NCI-H748 (cell line): ENCODE measurements around the gene AIG1.
"Not testable (repeated sequence)": the region's sequence is repeated elsewhere in the genome, so short reads cannot be mapped to it uniquely, and the experiment has no call there.

Source experiments
- DNase-seq: peaks from one replicate; lab custom pipeline; 2025; ENCODE audit not compliant: unreplicated experiment; lab: John Stamatoyannopoulos, UW

AIG1 gene

DNA sequence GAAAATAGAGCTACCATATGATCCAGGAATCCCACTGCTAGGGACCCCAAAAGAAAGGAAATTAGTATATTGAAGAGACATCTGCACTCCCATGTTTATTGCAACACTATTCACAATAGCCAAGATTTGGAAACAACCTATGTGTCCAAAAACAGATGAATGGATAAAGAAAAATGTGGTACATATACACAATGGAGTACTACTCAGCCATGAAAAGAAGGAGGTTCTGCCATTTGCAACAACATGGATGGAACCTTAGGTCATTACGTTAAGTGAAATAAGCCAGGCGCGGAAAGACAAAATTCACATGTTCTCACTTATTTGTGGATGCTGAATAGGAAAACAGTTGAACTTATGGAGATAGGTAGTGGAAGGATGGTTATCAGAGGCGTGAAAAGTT lies 252.5 kb downstream of the AIG1 start:
- no peak for DNase-seq

DNA sequence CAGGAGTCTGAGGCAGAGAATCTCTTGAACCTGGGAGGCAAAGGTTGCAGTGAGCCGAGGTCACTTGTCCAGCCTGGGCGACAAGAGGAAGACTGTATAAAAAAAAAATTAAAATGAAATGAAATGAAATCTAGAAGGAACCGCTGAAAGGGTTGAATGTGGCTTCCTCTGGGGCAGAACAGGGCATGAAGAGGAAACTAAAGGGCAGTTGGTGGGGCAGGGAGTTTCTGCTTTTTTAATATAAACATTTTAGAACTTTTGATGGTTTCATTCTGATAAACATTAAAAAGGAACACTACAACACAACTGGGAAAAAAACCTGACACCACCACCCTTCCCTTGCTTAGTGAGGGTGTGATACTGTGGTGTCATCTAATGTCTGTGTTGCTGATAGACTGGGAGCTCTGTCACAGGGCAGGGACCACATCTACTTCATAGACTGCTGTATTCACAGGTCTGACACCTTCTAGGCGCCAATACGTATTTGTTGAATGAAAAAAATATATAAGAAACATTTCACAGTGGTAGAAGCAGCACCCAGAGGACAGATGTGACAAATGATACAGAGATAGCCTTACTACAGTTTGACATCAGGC lies 260.9 kb downstream of the AIG1 start:
- DNase-seq = no peak

DNA sequence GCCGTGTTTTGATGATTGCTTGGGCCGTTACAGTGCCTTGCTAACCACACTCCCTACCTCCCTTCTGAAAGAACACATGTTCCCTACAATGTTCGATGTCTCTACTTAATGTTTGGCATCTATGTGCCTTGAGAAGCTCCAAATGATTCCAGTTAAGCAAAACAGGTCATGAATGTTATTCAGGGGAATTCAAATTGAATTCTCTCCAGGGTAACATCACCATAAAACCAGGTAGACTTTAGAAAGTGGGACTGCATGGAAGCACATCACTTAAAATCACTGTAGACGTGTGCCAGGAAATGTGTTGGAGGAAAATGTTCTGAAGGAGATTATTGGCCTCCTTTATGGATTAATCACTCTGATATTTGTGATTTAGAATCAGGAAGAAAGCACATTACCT lies 261.7 kb downstream of the AIG1 start:
- no peak for DNase-seq

DNA sequence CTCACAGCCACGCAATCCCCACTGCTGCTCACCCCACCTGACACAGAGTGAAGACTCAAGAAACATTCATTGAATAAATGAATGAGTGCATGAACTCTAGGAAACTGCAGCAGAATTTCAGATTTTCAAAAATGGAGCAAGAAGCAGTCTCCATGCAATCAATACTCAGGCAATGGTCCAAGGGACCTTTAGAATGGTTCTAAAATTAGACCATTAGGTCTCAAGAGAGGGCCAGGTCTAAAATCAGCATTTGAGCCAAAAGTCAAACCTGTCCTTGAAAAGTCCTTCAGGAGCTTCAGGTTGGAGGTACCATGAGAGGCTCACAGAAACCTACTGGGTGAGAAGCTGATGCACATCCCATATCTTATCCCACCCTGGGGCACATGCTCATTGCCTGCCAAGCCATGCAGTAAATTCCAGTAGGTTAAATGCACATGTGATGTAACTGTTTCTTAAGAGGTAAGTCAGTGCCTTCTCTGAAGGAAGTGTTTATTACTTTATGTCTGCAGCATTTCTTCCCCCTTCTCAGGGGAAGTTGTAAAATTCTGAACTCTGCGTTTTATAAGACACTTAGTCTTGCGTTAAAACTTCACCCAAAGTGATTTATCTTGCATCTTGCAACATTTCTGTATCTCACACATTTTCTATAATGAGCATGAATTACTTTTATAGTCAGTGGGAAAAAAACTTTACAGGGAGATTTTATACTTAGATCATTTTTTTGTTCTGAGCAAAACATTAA lies 263.2 kb downstream of the AIG1 start:
- no peak for DNase-seq

DNA sequence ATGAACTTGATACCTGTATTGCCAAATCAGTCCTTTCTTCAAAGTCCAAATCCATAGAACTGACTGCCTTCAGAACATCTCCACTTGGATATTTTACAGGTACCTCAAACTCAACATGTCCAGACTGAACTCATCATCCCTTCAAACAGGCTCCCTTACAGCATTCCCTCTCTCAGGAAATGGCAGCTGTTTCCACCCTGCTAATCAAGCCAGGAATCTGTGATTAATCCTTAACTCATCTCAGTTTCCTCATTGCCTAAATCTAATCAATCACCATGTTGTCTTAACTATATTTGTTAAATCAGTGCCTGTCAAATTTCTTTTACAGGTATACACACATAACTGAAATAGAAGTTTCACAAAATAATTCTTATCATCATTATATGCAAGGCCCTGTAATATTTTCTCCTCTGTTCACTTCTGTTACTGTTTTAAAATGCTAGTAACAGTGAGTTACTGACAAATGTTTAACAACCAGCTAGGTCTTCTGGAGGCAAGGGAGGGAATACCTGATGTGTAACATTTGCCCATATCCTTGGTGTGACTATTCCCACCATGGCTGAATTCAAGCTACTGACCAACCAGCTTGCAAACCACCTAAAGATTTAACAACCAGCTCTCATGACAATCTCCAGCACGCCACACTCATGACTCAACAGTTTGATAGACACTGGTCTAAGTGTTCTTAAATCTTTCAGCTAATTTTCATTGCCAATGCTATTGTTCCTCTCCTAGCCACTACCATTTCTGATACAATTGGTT lies 264.9 kb downstream of the AIG1 start:
- DNase-seq = no peak

DNA sequence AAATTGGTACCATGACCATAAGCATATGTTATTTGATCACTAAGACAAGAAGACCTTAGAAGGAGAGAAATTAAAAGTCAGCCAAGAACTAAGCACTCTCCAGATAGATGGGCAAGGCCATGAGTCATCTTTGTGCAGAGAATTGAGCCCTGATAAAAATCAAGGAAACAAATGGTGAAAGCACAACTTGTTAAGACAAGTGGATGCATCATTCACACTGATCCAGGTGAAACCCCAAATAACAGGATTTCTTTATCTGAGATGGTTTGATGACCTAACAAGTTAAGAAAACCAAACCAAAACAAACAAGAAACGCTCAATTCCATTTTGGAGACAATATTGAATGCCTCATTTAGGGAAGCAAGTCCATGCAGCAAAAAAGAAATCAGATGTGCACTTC lies 268.2 kb downstream of the AIG1 start:
- DNase-seq = no peak

DNA sequence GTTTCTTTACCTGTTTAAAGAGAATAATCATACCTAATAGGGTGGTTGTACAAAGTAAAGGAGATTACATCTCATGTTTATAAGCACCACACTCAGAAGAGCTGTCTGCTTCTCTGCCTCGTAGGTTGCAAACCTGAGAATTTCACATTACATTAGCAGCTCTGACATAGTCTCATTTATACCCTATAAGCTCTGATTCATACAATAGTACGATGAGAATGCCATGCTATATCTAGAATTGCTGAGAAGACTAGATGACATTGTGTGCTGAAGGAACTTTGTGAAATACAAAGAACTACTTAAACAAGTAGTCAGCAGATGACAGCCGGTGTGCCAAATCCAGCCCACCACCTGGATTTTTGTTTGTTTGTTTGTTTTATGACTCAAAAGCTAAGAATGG lies 268.6 kb downstream of the AIG1 start:
- no peak for DNase-seq

DNA sequence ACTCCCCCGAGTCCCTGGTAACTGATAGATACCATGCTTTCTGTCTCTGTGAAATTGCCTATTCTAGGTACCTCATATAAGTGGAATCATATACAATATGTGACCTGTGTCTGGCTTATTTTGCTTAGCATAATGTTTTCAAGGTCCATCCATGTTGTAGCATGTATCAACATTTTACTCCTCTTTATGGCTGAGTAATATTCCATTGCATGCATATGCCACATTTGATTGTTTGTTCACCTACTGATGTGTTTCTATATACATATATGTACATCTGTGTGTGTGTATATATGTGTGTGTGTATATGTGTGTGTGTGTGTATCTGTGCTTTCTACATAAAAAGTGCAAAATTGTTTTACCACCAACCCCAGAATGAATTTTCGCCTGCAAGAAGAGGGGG lies 270.7 kb downstream of the AIG1 start:
- DNase-seq = no peak

DNA sequence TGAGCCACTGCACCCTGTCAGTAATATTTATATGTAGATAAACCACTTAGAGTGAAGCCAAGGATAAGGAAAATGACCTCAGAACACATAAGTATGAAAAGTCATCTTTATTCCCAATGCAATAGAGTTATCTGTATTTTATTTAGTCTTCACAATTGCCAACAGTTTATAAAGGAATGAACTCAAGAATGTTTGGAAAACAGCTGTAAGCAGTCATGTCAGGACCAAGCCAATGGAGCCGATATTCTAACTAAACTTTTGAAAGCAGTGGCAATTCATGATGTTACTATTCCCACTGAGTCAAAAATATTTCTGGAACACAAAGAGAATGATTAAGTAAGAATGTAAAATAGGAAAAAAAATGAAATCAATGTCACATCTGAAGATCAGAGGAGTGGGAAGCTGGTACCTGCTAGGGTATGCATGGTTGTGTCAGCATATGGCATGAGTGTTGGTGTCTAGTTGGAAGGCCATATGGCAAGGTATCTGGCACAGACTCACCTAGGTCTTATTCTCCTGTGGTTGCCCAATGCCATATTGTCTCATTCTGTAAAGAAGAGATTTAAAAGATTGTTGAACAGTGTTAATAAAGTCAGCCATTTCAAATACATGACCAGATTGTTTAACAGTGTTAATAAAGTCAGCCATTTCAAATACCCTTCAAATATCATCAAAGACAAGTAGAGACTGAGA lies 271.6 kb downstream of the AIG1 start:
- no peak for DNase-seq

DNA sequence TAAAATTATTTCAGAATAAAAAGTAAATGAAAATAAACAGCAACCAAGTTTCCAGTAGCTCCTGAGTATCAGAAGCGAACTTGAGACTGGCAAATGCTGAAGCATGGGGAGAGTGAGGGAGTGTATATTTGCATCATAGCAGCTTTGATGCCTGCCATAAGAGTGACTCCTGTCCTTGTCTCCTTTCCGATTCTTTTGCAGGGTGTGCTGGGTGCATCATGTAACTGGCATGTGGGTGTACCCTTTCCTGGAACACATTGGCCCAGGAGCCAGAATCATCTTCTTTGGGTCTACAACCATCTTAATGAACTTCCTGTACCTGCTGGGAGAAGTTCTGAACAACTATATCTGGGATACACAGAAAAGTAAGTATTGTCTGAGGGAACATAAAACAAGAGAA lies 272.4 kb downstream of the AIG1 start:
- DNase-seq = no peak

DNA sequence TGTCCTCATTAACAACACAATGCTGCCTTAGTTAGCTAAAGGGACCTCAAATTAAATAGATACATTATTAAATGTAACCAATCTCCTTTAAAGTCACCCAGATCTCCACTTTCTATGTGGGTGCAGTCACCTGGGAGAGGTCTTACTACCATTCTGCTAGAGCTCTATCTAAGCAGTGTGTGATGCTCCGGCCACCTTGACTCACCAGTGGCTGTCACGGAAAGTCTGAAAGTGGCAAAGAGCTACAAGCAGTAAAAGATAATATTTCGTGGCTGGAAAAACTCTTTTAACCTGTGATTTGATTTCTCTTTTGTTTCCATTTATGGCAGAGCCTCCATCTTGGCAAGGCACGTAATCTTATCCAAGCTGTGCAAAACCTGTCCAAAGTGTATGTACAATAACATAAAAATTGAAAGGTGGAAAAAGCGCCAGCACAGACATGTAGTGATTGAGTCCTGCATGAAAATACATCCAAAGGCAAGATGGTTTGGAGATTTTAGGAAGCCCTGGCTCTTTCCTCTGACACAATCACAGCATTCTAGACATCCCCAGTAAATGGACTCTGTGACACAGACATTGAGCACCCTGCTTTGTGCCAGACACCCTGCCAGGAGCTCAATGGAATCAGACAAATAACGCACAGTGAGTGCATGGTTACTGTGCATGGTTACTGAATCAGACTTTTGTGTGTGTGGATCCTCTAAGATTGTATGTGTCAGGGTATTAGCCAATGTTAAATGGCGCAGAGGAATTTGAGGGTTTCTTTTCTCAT lies 273.2 kb downstream of the AIG1 start:
- no peak for DNase-seq

DNA sequence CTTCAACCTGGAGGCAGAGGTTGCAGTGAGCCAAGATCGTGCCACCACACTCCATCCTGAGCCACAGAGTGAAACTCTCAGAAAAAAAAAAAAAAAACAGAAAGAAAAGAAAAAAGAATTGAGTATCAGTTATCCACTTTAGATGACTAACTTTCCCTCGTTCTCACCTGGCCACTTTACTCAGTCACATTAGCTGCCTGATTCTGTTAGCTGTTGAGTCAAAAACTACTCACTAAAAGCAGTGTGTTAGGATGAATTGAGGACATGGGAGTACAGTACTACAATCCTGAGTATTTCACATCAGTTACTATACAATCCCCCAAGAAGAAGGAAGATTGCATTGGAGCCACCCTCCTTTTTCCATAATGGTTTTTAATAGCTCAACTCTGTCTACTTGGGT lies 275.2 kb downstream of the AIG1 start:
- DNase-seq = no peak

DNA sequence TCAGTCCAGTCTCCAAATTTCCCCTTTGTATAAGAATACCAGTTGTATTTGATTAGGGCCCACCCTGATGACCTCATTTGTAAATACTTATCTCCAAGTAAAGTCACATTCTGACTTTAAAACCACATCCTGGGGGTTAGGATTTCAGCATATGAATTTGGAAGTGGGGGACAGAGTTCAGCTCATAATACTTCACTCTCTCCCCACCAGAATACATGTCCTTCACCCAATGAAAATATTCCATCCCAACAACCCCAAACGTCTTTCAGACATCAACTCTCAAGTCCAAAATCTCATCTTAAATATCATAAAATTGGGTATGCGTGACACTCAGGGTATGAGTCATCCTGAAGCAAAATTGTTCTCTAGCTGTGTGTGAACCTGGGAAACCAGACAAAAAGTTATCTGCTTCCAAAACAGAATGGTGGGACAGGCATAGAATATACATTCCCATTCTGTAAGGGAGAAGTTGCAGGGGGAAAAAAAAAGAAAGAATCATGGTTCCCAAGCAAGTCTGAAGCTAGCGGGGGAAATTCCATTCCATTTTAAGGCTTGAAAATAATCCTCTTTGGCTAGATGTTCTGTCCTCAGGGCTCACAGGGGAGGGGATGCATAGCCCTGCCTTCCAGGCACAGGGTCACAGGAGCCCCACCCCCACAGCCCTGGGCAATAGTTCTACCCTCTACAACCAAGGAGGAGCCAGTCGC lies 275.9 kb downstream of the AIG1 start:
- DNase-seq = no peak

DNA sequence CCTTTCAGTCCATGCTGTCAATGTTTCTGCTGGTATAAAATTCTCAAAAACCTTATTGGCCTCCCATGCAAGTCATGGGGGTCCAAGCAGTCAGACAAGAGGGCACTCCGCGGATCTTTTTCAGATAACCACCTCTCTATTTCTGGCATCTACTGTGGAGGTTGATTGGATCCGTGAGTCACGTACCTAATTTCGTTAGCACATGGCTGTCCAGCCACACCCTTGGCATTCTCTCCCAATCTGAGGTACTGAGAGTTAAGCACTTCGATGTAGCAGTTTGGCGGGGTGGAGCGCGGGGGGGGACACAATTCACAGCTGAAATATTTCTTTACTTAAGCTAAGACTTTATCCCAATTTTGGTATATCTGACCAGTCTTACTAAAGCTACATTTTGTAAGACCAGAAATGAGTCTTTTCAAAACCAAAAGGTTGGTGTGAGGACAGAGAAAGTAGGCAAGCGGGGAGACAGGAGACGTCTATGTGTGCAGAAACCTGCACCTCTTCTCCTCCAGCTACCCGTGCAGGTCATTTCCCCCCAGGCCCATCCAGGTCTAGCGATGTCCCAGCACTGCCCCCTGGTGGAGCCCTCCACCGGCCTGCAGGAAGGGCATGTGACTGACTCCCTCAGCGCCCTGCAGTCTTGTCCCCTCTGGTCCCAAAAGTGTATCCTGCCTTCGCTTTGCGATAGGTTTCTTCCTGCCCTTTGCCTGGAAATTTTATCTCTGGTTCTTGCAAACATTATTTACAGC lies 276.7 kb downstream of the AIG1 start:
- peak; percentile 63 for DNase-seq

DNA sequence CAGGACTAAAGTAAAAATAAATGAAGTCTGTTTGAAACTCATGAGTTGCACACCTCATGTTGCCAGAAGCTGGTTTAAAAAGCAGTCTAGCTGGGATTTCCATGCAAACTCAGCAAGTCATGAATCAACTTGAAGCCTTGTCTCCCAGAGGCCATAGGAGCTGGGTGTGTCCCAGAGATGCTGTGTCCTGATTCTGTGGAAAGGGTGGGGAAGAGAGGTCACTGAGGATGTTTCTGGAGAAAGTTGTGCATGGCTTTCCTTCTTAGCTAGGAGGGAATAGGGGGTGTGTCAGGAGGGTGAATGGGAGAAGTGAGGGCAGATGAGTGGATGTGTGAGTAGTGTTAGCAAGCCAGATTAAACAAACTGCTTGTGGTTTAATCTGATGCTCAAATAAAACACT lies 278.5 kb downstream of the AIG1 start:
- no peak for DNase-seq

DNA sequence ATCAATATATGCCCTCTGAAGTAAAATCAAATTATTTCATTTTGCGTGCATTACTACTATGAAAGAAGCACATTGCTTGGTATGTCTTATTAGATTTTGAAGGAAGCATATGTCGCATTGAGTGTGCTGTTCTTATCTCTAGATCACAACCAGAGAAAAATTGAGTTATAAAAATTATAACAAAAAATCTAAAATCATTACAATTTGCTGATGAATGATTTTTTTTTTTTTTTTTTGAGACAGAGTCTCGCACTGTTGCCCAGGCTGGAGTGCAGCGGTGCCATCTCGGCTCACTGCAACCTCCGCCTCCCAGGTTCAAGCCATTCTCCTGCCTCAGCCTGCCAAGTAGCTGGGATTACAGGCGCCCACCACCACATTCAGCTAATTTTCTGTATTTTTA lies 284.8 kb downstream of the AIG1 start:
- DNase-seq = not testable (repeated sequence)

DNA sequence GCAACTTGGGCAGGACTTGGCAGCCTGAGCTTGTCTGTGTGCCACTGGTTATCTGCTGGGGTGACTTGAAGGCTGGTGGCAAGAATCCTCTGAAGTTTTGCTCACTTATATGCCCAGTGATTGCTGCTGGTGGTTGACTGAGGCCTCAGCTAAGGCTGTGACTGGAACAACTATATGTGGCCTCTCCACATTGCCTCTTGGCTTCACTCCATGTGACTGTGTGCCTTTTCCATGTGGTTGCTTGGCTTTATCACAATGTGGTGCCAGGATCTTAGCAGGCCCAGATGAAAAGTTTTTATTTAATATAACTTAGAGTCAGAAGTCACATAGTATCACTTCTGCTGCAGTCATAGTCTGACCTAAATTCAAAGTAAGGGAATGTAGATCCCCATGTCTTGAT lies 285.3 kb downstream of the AIG1 start:
- no peak for DNase-seq

DNA sequence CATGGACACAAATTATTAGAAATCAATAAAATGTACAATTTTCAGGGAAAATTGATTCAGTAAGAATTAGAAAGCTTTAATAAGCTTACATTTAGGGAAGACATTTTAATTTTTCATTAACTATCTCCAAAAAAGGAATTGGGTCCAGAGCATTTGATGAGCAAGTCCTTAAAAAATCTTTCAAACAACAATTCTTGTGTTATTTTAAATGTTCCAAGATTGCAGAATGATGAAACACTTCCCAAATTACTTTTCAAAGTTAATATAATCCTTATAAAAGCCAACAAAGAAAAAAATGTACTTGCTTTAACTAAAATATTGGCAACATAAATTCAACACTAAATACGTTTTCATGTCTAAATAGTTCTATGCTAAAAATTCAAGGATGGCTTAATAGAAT lies 287.8 kb downstream of the AIG1 start:
- DNase-seq = no peak

DNA sequence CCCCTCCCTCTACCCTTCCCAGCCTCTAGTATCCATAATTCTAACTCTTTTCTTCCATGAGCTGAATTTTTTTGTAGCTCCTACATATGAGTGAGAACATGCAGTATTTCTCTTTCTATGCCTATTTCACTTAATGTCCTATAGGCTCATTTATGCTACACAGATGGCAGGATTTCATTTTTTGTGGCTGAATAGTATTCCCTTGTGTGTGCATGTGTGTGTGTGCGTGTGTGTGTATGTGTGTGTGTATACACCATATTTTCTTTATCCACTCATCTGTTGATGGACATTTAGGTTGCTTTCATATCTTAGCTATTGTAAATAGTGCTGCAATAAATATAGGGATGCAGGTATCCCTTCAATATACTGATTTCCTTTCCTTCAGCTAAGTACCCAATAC lies 288.8 kb downstream of the AIG1 start:
- DNase-seq = no peak
